ENCODE measurements around the gene DEFB132. TPM values are rescaled to one million over a fixed set of nuclear protein-coding genes. Genes with fewer than 3 reads are reported as not detected.
A peak's percentile ranks its signal among the peaks of the same experiment; 100 is the strongest.

The DEFB132 gene
- total RNA-seq, 2 donors from 2014 or later: not detected

DNA sequence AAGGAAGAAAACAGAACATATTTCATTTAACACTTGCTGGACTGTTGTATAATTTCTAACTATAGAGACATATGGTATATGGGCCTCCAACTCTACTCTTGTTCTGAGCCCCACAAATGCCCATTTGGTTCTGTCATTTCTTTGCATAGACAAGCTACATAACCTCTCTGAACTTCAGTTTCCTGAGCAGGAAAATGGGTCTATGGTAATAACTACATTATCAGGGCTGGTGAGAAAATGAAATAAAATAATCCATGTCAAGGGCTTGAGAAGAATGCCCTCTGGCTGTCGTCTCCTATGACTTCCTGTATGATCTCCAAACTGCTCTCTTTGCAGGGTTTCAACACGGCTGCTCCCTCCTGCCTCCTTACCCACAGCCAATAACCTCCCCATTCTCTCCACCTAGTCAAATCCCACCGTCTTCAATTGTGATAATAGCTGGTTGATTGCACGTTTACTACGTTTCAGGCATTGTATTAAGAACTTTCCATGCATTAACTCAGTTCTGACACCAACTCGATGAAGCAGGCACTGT lies 51.8 kb downstream of the DEFB132 start:
- H3K36me3 Mint-ChIP-seq (ENCODE audit: insufficient read depth in 2 of 2): peaks cover 0 to 2% of the 10 kb centered on the region in 2 donors
- ATAC-seq (replicated peaks in 1 of 2): no peak
- H3K27ac Mint-ChIP-seq: no peak overlapping the region
- no peaks in the 10 kb centered on the region for H3K27me3 Mint-ChIP-seq (ENCODE audit: low read depth)
- H3K4me1 Mint-ChIP-seq (ENCODE audit: low read depth): peaks cover 21% of the 10 kb centered on the region
- no peak for DNase-seq
- H3K9me3 Mint-ChIP-seq: peaks cover 1 to 2% of the 10 kb centered on the region in 2 donors
- peak overlapping the region in 1 of 2 donors; percentile 89 for H3K4me3 Mint-ChIP-seq

DNA sequence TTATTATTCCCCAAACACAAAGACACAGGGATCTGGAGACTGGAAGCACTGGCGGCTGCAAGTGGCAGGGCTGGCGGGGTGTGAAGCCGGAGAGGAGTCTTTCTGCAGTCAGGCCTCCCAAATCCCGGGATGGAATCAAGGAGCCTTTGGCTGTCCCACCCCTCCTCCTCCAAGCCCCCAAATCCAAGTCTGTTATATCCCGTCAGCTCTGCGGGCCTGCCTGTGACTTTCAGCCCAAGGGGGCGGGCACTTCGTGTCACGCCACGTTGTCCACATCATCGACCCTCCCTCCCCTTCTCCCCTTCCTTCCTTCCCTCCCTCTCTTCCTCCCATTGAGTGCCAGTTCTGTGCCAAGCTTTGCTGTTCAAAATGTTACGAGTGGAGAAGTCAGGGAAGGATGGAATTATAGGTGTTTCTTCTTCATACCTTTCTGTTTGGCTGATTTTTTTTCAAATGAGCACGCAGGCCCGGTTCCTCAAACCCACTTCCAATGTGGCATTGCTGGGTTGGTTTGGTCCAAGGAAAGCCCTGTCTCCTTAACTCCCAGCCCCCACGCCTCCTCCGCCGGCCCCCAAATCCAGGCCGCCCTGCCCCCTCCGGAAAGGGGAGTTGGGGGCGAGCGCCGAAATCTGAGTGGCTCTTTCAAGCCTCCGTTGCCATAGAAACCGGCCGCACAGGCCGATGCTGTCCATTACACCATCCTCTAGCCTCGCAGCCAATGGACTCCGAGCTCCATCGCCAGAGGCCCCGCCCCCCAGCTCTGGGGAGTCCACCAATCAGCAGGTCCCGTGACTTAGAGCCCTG lies 52.5 kb downstream of the DEFB132 start:
- Mint-ChIP-seq H3K27me3 (ENCODE audit: low read depth) (no peaks in the 10 kb centered on the region), H3K27ac (peak overlapping the region; percentile 55), H3K9me3 (peaks cover 1 to 2% of the 10 kb centered on the region in 2 donors), H3K4me3 (peak overlapping the region; percentile 83 to 89), H3K4me1 (ENCODE audit: low read depth) (peaks cover 21% of the 10 kb centered on the region), H3K36me3 (ENCODE audit: insufficient read depth in 2 of 2) (peaks cover 0 to 2% of the 10 kb centered on the region in 2 donors)
- ATAC-seq (replicated peaks in 1 of 2) (peak; percentile 100), DNase-seq (peak; percentile 91 to 94)

DNA sequence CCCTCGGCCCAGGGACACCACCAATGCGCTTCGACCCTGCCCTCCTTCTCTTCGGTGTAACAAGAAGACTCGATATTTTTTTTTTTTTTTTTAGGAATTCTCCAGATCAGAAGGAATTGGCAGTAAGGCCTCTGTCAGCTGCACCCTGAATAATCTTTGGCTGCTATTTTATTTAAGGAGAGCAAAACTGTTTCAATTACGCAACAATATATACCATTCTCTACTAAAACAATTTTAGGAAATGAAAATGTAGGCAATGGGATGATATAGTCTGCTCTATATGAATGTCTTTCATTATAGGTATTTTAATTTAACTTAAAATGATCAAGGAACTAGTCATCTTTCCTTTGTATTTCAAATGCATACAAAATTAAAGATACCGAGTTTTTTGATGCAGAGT lies 53.1 kb downstream of the DEFB132 start:
- Mint-ChIP-seq H3K27me3 (ENCODE audit: low read depth) (no peaks in the 10 kb centered on the region), H3K9me3 (peaks cover 1 to 2% of the 10 kb centered on the region in 2 donors), H3K4me1 (ENCODE audit: low read depth) (peaks cover 21% of the 10 kb centered on the region), H3K36me3 (ENCODE audit: insufficient read depth in 2 of 2) (peaks cover 0 to 2% of the 10 kb centered on the region in 2 donors), H3K27ac (peak overlapping the region; percentile 55), H3K4me3 (peak overlapping the region; percentile 83 to 89)
- no peak for DNase-seq
- no peak for ATAC-seq (replicated peaks in 1 of 2)

Other genes with a start within 250 kb of the DEFB132 start
- gene DEFB125, start 170.1 kb upstream of the DEFB132 start, total RNA-seq: not detected
- not detected for gene DEFB126, start 115.1 kb upstream of the DEFB132 start, total RNA-seq
- gene DEFB127, start 100.3 kb upstream of the DEFB132 start, total RNA-seq: not detected
- gene DEFB128, start 68.0 kb upstream of the DEFB132 start, total RNA-seq: not detected
- gene DEFB129, start 30.5 kb upstream of the DEFB132 start, total RNA-seq: not detected
- 1 to 10 TPM; 6.4 to 9.4 TPM for gene C20orf96, start 33.0 kb downstream of the DEFB132 start, total RNA-seq
- gene ZCCHC3, start 39.8 kb downstream of the DEFB132 start, total RNA-seq: 10 to 100 TPM; 21.3 to 21.6 TPM
- 10 to 100 TPM in 1 of 2 donors, 1 to 10 TPM in 1; 7.8 to 11.7 TPM for gene SOX12, start 67.8 kb downstream of the DEFB132 start, total RNA-seq
- gene NRSN2, start 89.4 kb downstream of the DEFB132 start, total RNA-seq: 10 to 100 TPM; 12.9 to 14.7 TPM
- 100 to 1,000 TPM; 165 to 281 TPM for gene TRIB3, start 123.0 kb downstream of the DEFB132 start, total RNA-seq
- gene RBCK1, start 150.6 kb downstream of the DEFB132 start, total RNA-seq: 100 to 1,000 TPM; 176 to 198 TPM
- 10 to 100 TPM; 26.7 to 28.2 TPM for gene TBC1D20, start 204.8 kb downstream of the DEFB132 start, total RNA-seq